ENCODE measurements around the gene KCNH1. TPM values are rescaled to one million over a fixed set of nuclear protein-coding genes. Genes with fewer than 3 reads are reported as not detected.

Gene KCNH1
- total RNA-seq, 2 donors from 2014 or later: 0.68 to 1.2 TPM

- no peak overlapping the region for H3K27ac ChIP-seq
- H3K27me3 ChIP-seq (replicated peaks; ENCODE audit: insufficient read depth): no peaks in the 10 kb centered on the region
- no peak for DNase-seq (ENCODE audit: low spot score)
- TF ChIP-seq POLR2A (IDR thresholded peaks at IDR 0.05): no peak
- no peaks in the 10 kb centered on the region for H3K9me3 ChIP-seq
- intact Hi-C loops (cut with DNase I): no loop called here
- 83% methylated on average over 5 of the region's 5 CpGs for WGBS
- no peaks in the 10 kb centered on the region for H3K4me1 ChIP-seq (replicated peaks)
- H3K4me3 ChIP-seq: no peak overlapping the region
- H3K36me3 ChIP-seq: no peaks in the 10 kb centered on the region
These were observed 212.9 kb downstream of the KCNH1 start for GRCh38 chr1:210920716-210921694.

GRCh38 chr1:210920258-210920657 lies 213.7 kb downstream of the KCNH1 start:
- H3K27me3 ChIP-seq (replicated peaks; ENCODE audit: insufficient read depth): no peaks in the 10 kb centered on the region

GRCh38 chr1:210918893-210919292 lies 215.1 kb downstream of the KCNH1 start:
- WGBS: 91% methylated on average over 1 of the region's 1 CpG
- TF ChIP-seq CTCF (IDR thresholded peaks at IDR 0.05): no peak
- TF ChIP-seq POLR2A (IDR thresholded peaks at IDR 0.05): no peak
- no peak for TF ChIP-seq POLR2AphosphoS5 (IDR thresholded peaks at IDR 0.05)
- Histone ChIP-seq H3K36me3 (no peaks in the 10 kb centered on the region), H3K4me3 (no peak overlapping the region), H3K9me3 (no peaks in the 10 kb centered on the region), H3K27ac (no peak overlapping the region), H3K27me3 (replicated peaks; ENCODE audit: insufficient read depth) (no peaks in the 10 kb centered on the region), H3K4me1 (replicated peaks) (no peaks in the 10 kb centered on the region)
- DNase-seq (ENCODE audit: low spot score): no peak
- intact Hi-C loops (cut with DNase I): no loop called here

More at GRCh38 chr1:210920258-210920657, 213.7 kb downstream of the KCNH1 start:
- no peak for TF ChIP-seq POLR2AphosphoS5 (IDR thresholded peaks at IDR 0.05)
- TF ChIP-seq POLR2A (IDR thresholded peaks at IDR 0.05): no peak
- no peak for TF ChIP-seq CTCF (IDR thresholded peaks at IDR 0.05)
- no peak overlapping the region for H3K4me3 ChIP-seq
- no peaks in the 10 kb centered on the region for H3K4me1 ChIP-seq (replicated peaks)
- H3K27ac ChIP-seq: no peak overlapping the region
- intact Hi-C loops (cut with DNase I): no loop called here
- no peaks in the 10 kb centered on the region for H3K36me3 ChIP-seq
- DNase-seq (ENCODE audit: low spot score): no peak
- no peaks in the 10 kb centered on the region for H3K9me3 ChIP-seq

GRCh38 chr1:210917560-210918169 lies 216.3 kb downstream of the KCNH1 start:
- no peaks in the 10 kb centered on the region for H3K4me1 ChIP-seq (replicated peaks)
- no peaks in the 10 kb centered on the region for H3K27me3 ChIP-seq (replicated peaks; ENCODE audit: insufficient read depth)
- WGBS: 67% methylated on average over 4 of the region's 4 CpGs
- intact Hi-C loops (cut with DNase I): no loop called here
- H3K4me3 ChIP-seq: no peak overlapping the region
- H3K36me3 ChIP-seq: no peaks in the 10 kb centered on the region
- TF ChIP-seq CTCF (IDR thresholded peaks at IDR 0.05) (no peak), POLR2AphosphoS5 (IDR thresholded peaks at IDR 0.05) (no peak), POLR2A (IDR thresholded peaks at IDR 0.05) (no peak)
- DNase-seq (ENCODE audit: low spot score): no peak
- H3K27ac ChIP-seq: no peak overlapping the region
- H3K9me3 ChIP-seq: no peaks in the 10 kb centered on the region

- H3K9me3 ChIP-seq: no peaks in the 10 kb centered on the region
- WGBS: 63% methylated on average over 4 of the region's 4 CpGs
- H3K27me3 ChIP-seq (replicated peaks; ENCODE audit: insufficient read depth): no peaks in the 10 kb centered on the region
- H3K36me3 ChIP-seq: no peaks in the 10 kb centered on the region
- H3K4me1 ChIP-seq (replicated peaks): no peaks in the 10 kb centered on the region
- intact Hi-C loops (cut with DNase I): no loop called here
- no peak for TF ChIP-seq CTCF (IDR thresholded peaks at IDR 0.05)
- TF ChIP-seq POLR2A (IDR thresholded peaks at IDR 0.05): no peak
- no peak for TF ChIP-seq POLR2AphosphoS5 (IDR thresholded peaks at IDR 0.05)
- no peak overlapping the region for H3K27ac ChIP-seq
- DNase-seq (ENCODE audit: low spot score): no peak
- no peak overlapping the region for H3K4me3 ChIP-seq
These were observed 217.4 kb downstream of the KCNH1 start for GRCh38 chr1:210916548-210916947.

Data from prostate gland (tissue), 2 donors.